HepG2 (cell line): ENCODE measurements around the gene SRRM3. TPM values are rescaled to one million over a fixed set of nuclear protein-coding genes. Genes with fewer than 3 reads are reported as not detected.
A peak's percentile ranks its signal among the peaks of the same experiment; 100 is the strongest.

Experiments used
- ATAC-seq: fragments of 200-7000 bp; cut with Tn5 transposase; 3 replicates; pipeline ENCODE4 v1.9.1; 2020; ENCODE audit warnings: mild to moderate bottlenecking, moderate library complexity
- BruUV-seq: library from RNA; stranded (reverse); fragments of 400-500 nt; replicated peaks from 2 replicates; lab custom pipeline; 2021; lab: Mats Ljungman, UMichigan
- CTCF ChIA-PET: fragments of 300-600 bp; formaldehyde crosslinking; extraction: SDS; loops from one replicate; lab custom pipeline; 2021; ENCODE audit warnings: low total read pairs, inconsistent platforms, low intra/inter-chr PET ratio; lab: Yijun Ruan, JAX
- POLR2A ChIA-PET: fragments of 350-600 bp; sonication (Branson Sonifier 250); formaldehyde crosslinking; loops from one replicate; lab custom pipeline; 2020; ENCODE audit warnings: antibody characterized with exemption, inconsistent platforms; lab: Yijun Ruan, JAX
- DNase-seq: peaks from one replicate; pipeline ENCODE4 v3.0.0-alpha.2; 2015; ENCODE audit warnings: low spot score
- FAIRE-seq: peaks from 3 replicates; lab custom pipeline; 2011; peaks lifted over from hg19 to GRCh38; lab: Jason Lieb, UNC
- H2AFZ ChIP-seq: one replicate; pipeline ENCODE4 v1.6.1; 2011; ENCODE audit warnings: low read length, inconsistent platforms
- H3K27ac ChIP-seq: fragments of 300-600 bp; 3 replicates; pipeline ENCODE4 v1.8.0; 2011; ENCODE audit warnings: mixed run types, mild to moderate bottlenecking, mixed read lengths, low read length, inconsistent platforms; ENCODE audit not compliant: insufficient read depth; ENCODE audit errors: extremely low read length
- H3K27me3 ChIP-seq, 2 experiments: fragments of 200-600 bp in 1 of 2; 2 replicates in 1 of 2; 3 replicates in 1 of 2; pipeline versions ENCODE4 v1.6.0 to v1.8.0; 2011; ENCODE audit warnings: low read length in 2 of 2, mild to moderate bottlenecking in 2 of 2, moderate library complexity in 2 of 2, inconsistent platforms in 1 of 2; ENCODE audit not compliant: insufficient read depth in 2 of 2, control insufficient read depth in 1 of 2
- H3K36me3 ChIP-seq, 2 experiments: fragments of 200-600 bp in 1 of 2; replicated peaks in 1 of 2; 2 replicates in 1 of 2; 3 replicates in 1 of 2; pipeline versions ENCODE4 v1.5.1 to v1.8.0; 2011; ENCODE audit warnings: low read length in 2 of 2, inconsistent platforms in 1 of 2; ENCODE audit not compliant: insufficient read depth in 2 of 2, control insufficient read depth in 1 of 2
- H3K4me1 ChIP-seq: 2 replicates; pipeline ENCODE4 v1.5.1; 2012; ENCODE audit warnings: low read length, inconsistent platforms; ENCODE audit not compliant: insufficient read depth
- H3K4me2 ChIP-seq: 2 replicates; pipeline ENCODE4 v1.6.0; 2011; ENCODE audit warnings: low read depth, low read length, inconsistent platforms
- H3K4me3 ChIP-seq, 3 experiments: fragments of 200-600 bp in 1 of 3; sonication (generic), shearing (Covaris generic) in 1 of 3; replicated peaks in 1 of 3; 2 replicates each; pipeline ENCODE4 v1.5.1; 2011 to 2016; ENCODE audit warnings: low read length in 3 of 3, inconsistent platforms in 2 of 3, low read depth in 2 of 3, mild to moderate bottlenecking in 2 of 3, control low read depth in 1 of 3, mixed read lengths in 1 of 3; ENCODE audit not compliant: insufficient read depth in 1 of 3
- H3K79me2 ChIP-seq: one replicate; pipeline ENCODE4 v1.6.1; 2011; ENCODE audit warnings: low read length, inconsistent platforms; ENCODE audit not compliant: insufficient read depth
- H3K9ac ChIP-seq: 2 replicates; pipeline ENCODE4 v1.6.0; 2011; ENCODE audit warnings: mild to moderate bottlenecking, low read depth, low read length, inconsistent platforms; ENCODE audit not compliant: insufficient read depth
- H3K9me3 ChIP-seq: 2 replicates; pipeline ENCODE4 v1.5.1; 2012; ENCODE audit warnings: mild to moderate bottlenecking, low read length
- H4K20me1 ChIP-seq: 2 replicates; pipeline ENCODE4 v1.6.0; 2011; ENCODE audit warnings: inconsistent platforms, mild to moderate bottlenecking, low read length, moderate library complexity; ENCODE audit not compliant: insufficient read depth
- CTCF ChIP-seq: sonication (generic); formaldehyde crosslinking; IDR thresholded peaks from 2 replicates; pipeline ENCODE4 v1.5.0; 2020; ENCODE audit warnings: mild to moderate bottlenecking, missing genetic modification reagents, moderate library complexity
- IKZF4 ChIP-seq: sonication (generic); formaldehyde crosslinking; IDR thresholded peaks from 2 replicates; pipeline ENCODE4 v1.5.1; 2020; ENCODE audit warnings: borderline replicate concordance, mild to moderate bottlenecking, low read depth, missing genetic modification reagents; ENCODE audit errors: not compliant biosample characterization
- ZNF687 ChIP-seq: sonication (generic); formaldehyde crosslinking; IDR thresholded peaks from 2 replicates; pipeline ENCODE4 v1.5.1; 2020; ENCODE audit warnings: mild to moderate bottlenecking, missing genetic modification reagents, moderate library complexity
- WGBS: methylation state at CpG from one replicate; pipeline ENCODE4 v1.1.6; 2017; ENCODE audit warnings: low lambda C conversion rate; 5-methylcytosine and 5-hydroxymethylcytosine counted together
- in situ Hi-C: cut with HindIII; loops from 2 replicates; pipeline ENCODE4 v1.10.0; 2017; ENCODE audit warnings: low pct_unique_long_range_greater_than_20kb; ENCODE audit not compliant: extremely low pct_ligation_motif_present
- intact Hi-C: fragments of 100-400 bp; cut with micrococcal nuclease; formaldehyde crosslinking; loops from one replicate; pipeline ENCODE4 v1.10.0; 2022; ENCODE audit not compliant: unreplicated experiment
- polyA plus RNA-seq, 8 experiments: library from polyadenylated mRNA; depleted of rRNA in 3 of 8; stranded (reverse) in 7 of 8; unstranded in 1 of 8; fragments of >200 nt; fragmentation: Illumina TruSeq in 4 of 8; extraction: Trizol in 4 of 8; gene quantifications; 2 replicates each; pipeline versions ENCODE4 v1.2.1 to v1.2.3, GENCODE V29; 2011 to 2016; ENCODE audit warnings: low read depth in 4 of 8, missing spikeins in 1 of 8, mixed read lengths in 1 of 8; ENCODE audit not compliant: insufficient read depth in 1 of 8
- total RNA-seq, 5 experiments: library from RNA; depleted of rRNA; stranded (reverse); fragments of >200 nt; fragmentation: Illumina TruSeq; extraction: Trizol; gene quantifications; 2 replicates each; pipeline ENCODE4 v1.2.3, GENCODE V29; 2016; ENCODE audit warnings: low read depth in 1 of 5

SRRM3 gene
- total and polyA plus RNA-seq, 2 of the 13 experiments (the other 11 are each of a cell fraction or from before 2014, with no cell fraction given), result 0.13 to 0.54 TPM

- ChIA-PET CTCF (interaction anchor here (1.6 to 5.3 kb wide), 3 partner anchors 42 to 84 kb away, joined by 10 to 63 read pairs (median 32); no protein-coding TSS in a partner anchor), POLR2A (interaction anchor here (0.7 to 1.4 kb wide), 3 partner anchors 13 to 56 kb away, joined by 3 read pairs; no protein-coding TSS in a partner anchor)
- Histone ChIP-seq H3K79me2 (no peaks in the 10 kb centered on the region), H3K4me1 (peaks cover 44% of the 10 kb centered on the region), H2AFZ (no peak overlapping the region), H3K27me3 (no peaks in the 10 kb centered on the region; a peak in 1 of 5 replicates), H3K4me3 (peak overlapping the region in 1 of 3 experiments; percentile 17; a peak in 2 of 6 replicates), H3K27ac (no peak overlapping the region), H3K9ac (no peak overlapping the region), H3K36me3 (no peaks in the 10 kb centered on the region), H3K9me3 (no peaks in the 10 kb centered on the region), H3K4me2 (peak overlapping the region; percentile 56), H4K20me1 (no peaks in the 10 kb centered on the region)
- intact Hi-C loops, result loop anchor here (2.0 kb wide), 1 partner anchor 53 kb away; no protein-coding TSS in a partner anchor
- in situ Hi-C loops, result loop anchor here (5.0 kb wide), 2 partner anchors 35 to 85 kb away; no protein-coding TSS in a partner anchor
- DNase-seq (no peak), ATAC-seq (peak; percentile 1; the same call in 2 of the 3 replicates), FAIRE-seq (no peak)
- TF ChIP-seq IKZF4 (CRISPR knock-in tag) (no peak), ZNF687 (peak; percentile 19; the same call in 1 of the 2 replicates), CTCF (CRISPR knock-in tag) (peak; percentile 11; the same call in 1 of the 2 replicates)
- WGBS, result 28% methylated on average over 4 of the region's 4 CpGs
- no TSS peak for BruUV-seq
Measured at GRCh38 chr7:76261931-76262330, 60.2 kb downstream of the SRRM3 start.
